HFFc6 (cell line): Measurements from ENCODE around the gene KIR3DL3. TPM values are rescaled to one million over a fixed set of nuclear protein-coding genes. Genes with fewer than 3 reads are reported as not detected.
A peak's percentile ranks its signal among the peaks of the same experiment; 100 is the strongest.
"Not testable (repeated sequence)": the region's sequence is repeated elsewhere in the genome, so short reads cannot be mapped to it uniquely, and the experiment has no call there.

ENCODE experiments used
- DNase-seq: peaks from one replicate; pipeline ENCODE4 v3.0.0-alpha.2; 2018
- H3K27ac Mint-ChIP-seq: 2 replicates; pipeline ENCODE4 v1.8.0; 2020; ENCODE audit warnings: mild to moderate bottlenecking, mixed read lengths
- H3K27me3 Mint-ChIP-seq: 2 replicates; pipeline ENCODE4 v1.8.0; 2021; ENCODE audit warnings: mild to moderate bottlenecking, moderate library complexity, mixed read lengths; ENCODE audit not compliant: insufficient read depth
- H3K36me3 Mint-ChIP-seq: 2 replicates; pipeline ENCODE4 v1.8.0; 2021; ENCODE audit warnings: low read depth, mixed read lengths
- H3K4me1 Mint-ChIP-seq: 2 replicates; pipeline ENCODE4 v1.8.0; 2020; ENCODE audit warnings: low read depth, mixed read lengths
- H3K4me3 Mint-ChIP-seq: 2 replicates; pipeline ENCODE4 v1.8.0; 2020; ENCODE audit warnings: mild to moderate bottlenecking, moderate library complexity, mixed read lengths
- H3K9me3 Mint-ChIP-seq: 2 replicates; pipeline ENCODE4 v1.8.0; 2020; ENCODE audit warnings: mild to moderate bottlenecking, mixed read lengths
- long read RNA-seq: library from polyadenylated mRNA; unstranded; transcript quantifications from one replicate; pipeline ENCODE4 v2.0.0, GENCODE V29; 2019
- total RNA-seq, 6 experiments: library from RNA; stranded (reverse); fragmentation: NEBNext Ultra II Directional; extraction: Animal tissue kit (Norgen Biotek cat#: 25700); gene quantifications; 2 replicates in 1 of 6; 3 replicates in 5 of 6; pipeline ENCODE4 v1.2.3, GENCODE V29; 2021
- TF ChIP-seq, protein P1 (sequence below): fragments of 200-600 bp; sonication (generic); IDR thresholded peaks from 2 replicates; pipeline ENCODE4 v1.5.0; 2021; ENCODE audit warnings: antibody characterized with exemption, mild to moderate bottlenecking

Gene KIR3DL3
- total RNA-seq, result not detected
- long read RNA-seq, result 0 reads

DNA sequence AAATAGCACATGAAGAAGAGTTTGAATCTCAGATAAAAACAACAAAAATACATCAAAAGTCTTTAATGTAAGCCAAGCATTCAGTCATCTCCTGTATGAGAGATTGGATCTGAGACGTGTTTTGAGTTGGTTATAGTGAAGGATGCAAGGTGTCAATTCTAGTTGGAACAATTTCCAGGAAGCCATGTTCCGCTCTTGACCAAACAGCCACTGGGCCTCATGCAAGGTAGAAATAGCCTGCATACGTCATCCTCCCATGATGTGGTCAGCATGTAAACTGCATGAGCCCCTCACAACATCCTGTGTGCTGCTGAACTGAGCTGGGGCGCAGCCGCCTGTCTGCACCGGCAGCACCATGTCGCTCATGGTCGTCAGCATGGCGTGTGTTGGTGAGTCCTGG lies at the start of gene KIR3DL3:
KIR3DL3 (plus strand) TSS at position 301 of the 400 bp plus-strand sequence; CDS start at position 356, 55 bp downstream.
- H3K27me3 Mint-ChIP-seq, result no peaks in the 10 kb centered on the region
- H3K4me3 Mint-ChIP-seq, result no peak within 1 kb of the TSS; the same call in 1 of the 2 replicates
- H3K27ac Mint-ChIP-seq, result no peak within 1 kb of the TSS
- DNase-seq, result no peak
- H3K4me1 Mint-ChIP-seq, result no peaks in the 10 kb centered on the region
- H3K9me3 Mint-ChIP-seq, result peaks cover 88% of the 10 kb centered on the region
- H3K36me3 Mint-ChIP-seq, result peaks cover 18% of the 10 kb centered on the region
- TF ChIP-seq, protein P1, sequence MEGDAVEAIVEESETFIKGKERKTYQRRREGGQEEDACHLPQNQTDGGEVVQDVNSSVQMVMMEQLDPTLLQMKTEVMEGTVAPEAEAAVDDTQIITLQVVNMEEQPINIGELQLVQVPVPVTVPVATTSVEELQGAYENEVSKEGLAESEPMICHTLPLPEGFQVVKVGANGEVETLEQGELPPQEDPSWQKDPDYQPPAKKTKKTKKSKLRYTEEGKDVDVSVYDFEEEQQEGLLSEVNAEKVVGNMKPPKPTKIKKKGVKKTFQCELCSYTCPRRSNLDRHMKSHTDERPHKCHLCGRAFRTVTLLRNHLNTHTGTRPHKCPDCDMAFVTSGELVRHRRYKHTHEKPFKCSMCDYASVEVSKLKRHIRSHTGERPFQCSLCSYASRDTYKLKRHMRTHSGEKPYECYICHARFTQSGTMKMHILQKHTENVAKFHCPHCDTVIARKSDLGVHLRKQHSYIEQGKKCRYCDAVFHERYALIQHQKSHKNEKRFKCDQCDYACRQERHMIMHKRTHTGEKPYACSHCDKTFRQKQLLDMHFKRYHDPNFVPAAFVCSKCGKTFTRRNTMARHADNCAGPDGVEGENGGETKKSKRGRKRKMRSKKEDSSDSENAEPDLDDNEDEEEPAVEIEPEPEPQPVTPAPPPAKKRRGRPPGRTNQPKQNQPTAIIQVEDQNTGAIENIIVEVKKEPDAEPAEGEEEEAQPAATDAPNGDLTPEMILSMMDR, result no peak

DNA sequence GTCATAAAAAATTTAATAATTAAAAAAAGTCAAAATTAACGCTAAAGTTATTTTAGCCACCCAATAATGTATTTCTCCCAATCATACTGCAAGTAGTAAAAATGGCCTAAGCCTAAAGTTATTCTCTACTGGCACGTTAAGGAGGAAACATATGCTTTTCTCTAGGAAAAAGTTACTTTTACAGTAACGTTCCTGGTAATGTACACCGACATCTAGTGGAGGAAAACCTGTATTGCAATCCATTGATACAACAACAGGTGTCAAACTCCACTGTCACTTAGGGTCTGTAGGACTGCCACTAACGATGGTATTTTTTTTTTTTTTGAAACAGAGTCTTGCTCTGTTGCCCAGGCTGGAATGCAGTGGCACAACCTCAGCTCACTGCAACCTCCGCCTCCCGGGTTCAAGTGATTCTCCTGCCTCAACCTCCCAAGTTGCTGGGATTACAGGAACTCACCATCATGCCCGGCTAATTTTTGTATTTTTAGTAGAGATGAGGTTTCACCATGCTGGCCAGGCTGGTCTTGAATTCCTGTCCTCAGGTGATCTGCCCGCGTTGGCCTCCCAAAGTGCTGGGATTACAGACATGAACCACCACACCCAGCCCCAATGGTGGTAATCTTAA lies 47.9 kb upstream of the KIR3DL3 start:
- TF ChIP-seq, protein P1, result peak; percentile 92
- not testable (repeated sequence) for H3K4me1 Mint-ChIP-seq, H3K4me3 Mint-ChIP-seq, H3K9me3 Mint-ChIP-seq, H3K27me3 Mint-ChIP-seq, H3K27ac Mint-ChIP-seq, H3K36me3 Mint-ChIP-seq
- peak; percentile 37 for DNase-seq

DNA sequence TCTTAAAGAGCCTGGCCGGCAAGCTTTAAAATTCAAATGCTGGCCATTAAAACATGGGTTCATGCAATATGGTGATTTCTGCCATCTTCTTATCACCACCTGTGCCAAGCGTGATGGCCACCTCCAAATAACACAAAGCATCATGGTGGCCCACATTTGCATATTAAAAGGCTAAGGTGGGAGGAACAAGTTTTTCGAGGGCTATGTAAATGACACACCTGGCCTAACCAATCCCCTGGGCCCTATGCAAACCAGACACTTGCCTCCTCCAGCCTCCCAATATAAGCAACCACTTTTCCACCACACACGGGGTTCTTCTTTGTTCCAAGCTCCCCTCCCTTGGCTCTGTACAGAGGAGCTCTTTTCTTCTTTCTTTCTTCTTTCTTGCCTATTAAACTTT lies 47.0 kb upstream of the KIR3DL3 start:
- Mint-ChIP-seq H3K9me3 (no peaks in the 10 kb centered on the region), H3K4me1 (no peaks in the 10 kb centered on the region), H3K27ac (no peak overlapping the region), H3K27me3 (no peaks in the 10 kb centered on the region; the same call in 1 of the 2 replicates), H3K4me3 (no peak overlapping the region), H3K36me3 (no peaks in the 10 kb centered on the region)
- TF ChIP-seq, protein P1, result no peak
- no peak for DNase-seq

DNA sequence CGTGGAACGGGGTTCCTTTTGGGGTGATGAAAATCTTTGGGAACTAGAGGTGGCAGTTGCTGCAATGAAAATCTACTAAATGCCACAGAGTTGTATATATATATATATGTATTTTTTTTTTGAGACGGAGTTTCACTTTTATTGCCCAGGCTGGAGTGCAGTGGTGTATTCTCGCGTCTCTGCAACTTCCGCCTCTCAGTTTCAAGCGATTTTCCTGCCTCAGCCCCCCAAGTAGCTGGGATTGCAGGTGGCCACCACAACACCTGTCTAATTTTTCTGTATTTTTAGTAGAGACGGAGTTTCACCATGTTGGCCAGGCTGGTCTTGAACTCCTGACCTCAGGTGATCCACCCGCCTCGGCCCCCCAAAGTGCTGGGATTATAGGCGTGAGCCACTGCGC lies 42.6 kb upstream of the KIR3DL3 start:
- not testable (repeated sequence) for H3K27ac Mint-ChIP-seq, H3K27me3 Mint-ChIP-seq, H3K36me3 Mint-ChIP-seq

DNA sequence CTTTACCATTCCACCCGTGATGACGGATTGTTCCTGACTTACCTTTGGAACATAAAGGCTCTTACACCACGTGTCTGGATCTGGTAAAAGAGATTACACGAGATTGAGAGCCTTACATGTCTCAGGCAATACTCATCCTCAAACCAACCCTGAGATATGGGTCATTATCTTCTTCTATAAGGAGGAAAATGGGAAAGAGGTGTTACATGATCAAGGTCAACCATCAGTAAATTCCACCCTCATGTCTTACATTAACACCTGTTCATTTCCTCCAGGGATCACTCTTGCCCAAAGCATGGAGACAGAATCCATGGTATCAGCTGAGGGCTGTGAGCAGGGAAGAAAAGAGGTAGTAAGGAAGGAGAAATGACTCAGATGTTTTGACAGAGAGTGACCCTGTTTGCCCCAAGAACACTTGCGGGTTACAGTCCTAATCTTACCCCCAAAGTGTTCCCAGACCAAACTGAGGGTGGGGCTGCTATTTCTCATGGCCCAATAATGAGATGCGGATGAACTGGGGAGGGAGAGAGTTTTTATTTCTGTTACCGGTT lies 41.9 kb upstream of the KIR3DL3 start:
- no peak for DNase-seq
- no peaks in the 10 kb centered on the region for H3K36me3 Mint-ChIP-seq
- H3K9me3 Mint-ChIP-seq, result peaks cover 8% of the 10 kb centered on the region; the same call in 1 of the 2 replicates
- TF ChIP-seq, protein P1, result no peak
- no peaks in the 10 kb centered on the region for H3K4me1 Mint-ChIP-seq
- H3K27ac Mint-ChIP-seq, result no peak overlapping the region
- no peak overlapping the region for H3K4me3 Mint-ChIP-seq
- no peaks in the 10 kb centered on the region; the same call in 1 of the 2 replicates for H3K27me3 Mint-ChIP-seq

More for the DNA sequence above, 42.6 kb upstream of the KIR3DL3 start:
- not testable (repeated sequence) for H3K4me3 Mint-ChIP-seq, H3K4me1 Mint-ChIP-seq, H3K9me3 Mint-ChIP-seq, DNase-seq

DNA sequence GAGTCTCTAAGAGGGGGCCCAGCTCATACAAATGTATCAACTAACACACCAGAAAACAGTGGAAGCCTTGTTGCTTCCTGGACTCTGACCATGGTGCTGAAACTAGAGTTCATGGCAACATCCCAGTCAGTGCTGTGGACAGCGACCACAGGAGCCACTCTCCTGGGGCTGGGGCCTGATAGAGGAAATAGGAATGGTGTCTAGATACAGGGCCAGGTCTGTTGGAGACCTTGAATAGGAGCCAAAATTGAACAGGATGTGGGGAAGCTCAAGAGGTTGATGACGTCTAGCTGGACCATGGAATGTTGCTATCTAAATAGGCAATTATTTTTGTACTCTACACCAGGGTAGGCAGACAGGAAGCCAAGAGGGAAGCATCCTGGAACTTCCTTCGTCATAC lies 39.7 kb upstream of the KIR3DL3 start:
- peaks cover 8% of the 10 kb centered on the region; the same call in 1 of the 2 replicates for H3K9me3 Mint-ChIP-seq
- TF ChIP-seq, protein P1, result no peak
- no peaks in the 10 kb centered on the region for H3K36me3 Mint-ChIP-seq
- H3K27me3 Mint-ChIP-seq, result no peaks in the 10 kb centered on the region; the same call in 1 of the 2 replicates
- no peak overlapping the region for H3K4me3 Mint-ChIP-seq
- H3K27ac Mint-ChIP-seq, result no peak overlapping the region
- peak; percentile 13 for DNase-seq
- no peaks in the 10 kb centered on the region for H3K4me1 Mint-ChIP-seq
